BE2C (cell line): ENCODE results near the gene OST4.

ENCODE experiments used
- DNase-seq: peaks from one replicate; pipeline ENCODE4 v3.0.0-alpha.2; 2020
- H3K27me3 ChIP-seq: fragments of 250-450 bp; sonication (Bioruptor Pico); 2 replicates; pipeline ENCODE4 v1.5.1; 2020; ENCODE audit warnings: mild to moderate bottlenecking
- H3K36me3 ChIP-seq: fragments of 250-450 bp; sonication (Bioruptor Pico); 2 replicates; pipeline ENCODE4 v1.5.1; 2020; ENCODE audit warnings: mild to moderate bottlenecking
- H3K4me1 ChIP-seq: fragments of 250-450 bp; sonication (Bioruptor Pico); 2 replicates; pipeline ENCODE4 v1.5.1; 2020
- H3K4me3 ChIP-seq: 2 replicates; pipeline ENCODE4 v1.5.1; 2011; ENCODE audit warnings: low read depth, low read length
- H3K9me3 ChIP-seq: fragments of 250-450 bp; sonication (Bioruptor Pico); 2 replicates; pipeline ENCODE4 v1.5.1; 2020
- TF ChIP-seq, protein P1 (sequence below): IDR thresholded peaks from 2 replicates; pipeline ENCODE4 v1.5.1; 2012; ENCODE audit warnings: mild to moderate bottlenecking, low read depth, low read length

OST4 gene

DNA sequence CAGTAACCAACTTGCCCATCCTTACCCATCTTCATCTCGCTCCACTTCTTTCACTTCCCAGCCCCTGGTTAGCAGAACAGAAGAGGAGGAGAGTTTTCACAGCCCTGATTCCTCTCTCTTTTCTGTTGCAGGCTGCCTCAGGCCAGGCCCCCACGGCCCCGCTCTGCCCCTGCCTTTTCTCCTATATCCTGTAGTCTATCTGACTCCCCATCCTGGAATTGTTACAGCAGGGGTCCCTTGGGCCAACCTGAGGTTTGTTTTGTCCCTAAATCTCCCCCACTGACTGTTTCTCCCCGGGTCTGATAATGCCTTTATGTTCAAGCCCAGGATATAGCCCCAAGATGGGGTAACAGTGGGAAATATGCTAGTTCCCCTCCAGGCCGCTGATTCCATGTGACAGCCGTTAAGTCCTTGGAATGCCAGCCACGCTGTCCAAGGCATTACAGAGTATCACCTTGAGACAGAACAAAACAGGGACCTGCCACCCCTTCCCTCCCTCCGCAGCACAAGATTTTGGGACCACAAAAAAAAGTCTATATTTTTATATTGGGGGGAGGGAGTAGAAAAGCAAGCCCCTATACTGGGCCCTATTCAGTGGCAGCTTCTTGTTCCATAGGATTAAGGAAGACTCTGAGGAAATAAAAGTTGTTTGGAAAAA lies 1.4 kb downstream of the OST4 start:
- Histone ChIP-seq H3K4me1 (peaks cover 17% of the 10 kb centered on the region), H3K9me3 (no peaks in the 10 kb centered on the region), H3K4me3 (peak overlapping the region; percentile 99), H3K36me3 (peaks cover 20% of the 10 kb centered on the region), H3K27me3 (no peaks in the 10 kb centered on the region)
- TF ChIP-seq, protein P1, sequence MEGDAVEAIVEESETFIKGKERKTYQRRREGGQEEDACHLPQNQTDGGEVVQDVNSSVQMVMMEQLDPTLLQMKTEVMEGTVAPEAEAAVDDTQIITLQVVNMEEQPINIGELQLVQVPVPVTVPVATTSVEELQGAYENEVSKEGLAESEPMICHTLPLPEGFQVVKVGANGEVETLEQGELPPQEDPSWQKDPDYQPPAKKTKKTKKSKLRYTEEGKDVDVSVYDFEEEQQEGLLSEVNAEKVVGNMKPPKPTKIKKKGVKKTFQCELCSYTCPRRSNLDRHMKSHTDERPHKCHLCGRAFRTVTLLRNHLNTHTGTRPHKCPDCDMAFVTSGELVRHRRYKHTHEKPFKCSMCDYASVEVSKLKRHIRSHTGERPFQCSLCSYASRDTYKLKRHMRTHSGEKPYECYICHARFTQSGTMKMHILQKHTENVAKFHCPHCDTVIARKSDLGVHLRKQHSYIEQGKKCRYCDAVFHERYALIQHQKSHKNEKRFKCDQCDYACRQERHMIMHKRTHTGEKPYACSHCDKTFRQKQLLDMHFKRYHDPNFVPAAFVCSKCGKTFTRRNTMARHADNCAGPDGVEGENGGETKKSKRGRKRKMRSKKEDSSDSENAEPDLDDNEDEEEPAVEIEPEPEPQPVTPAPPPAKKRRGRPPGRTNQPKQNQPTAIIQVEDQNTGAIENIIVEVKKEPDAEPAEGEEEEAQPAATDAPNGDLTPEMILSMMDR = no peak
- no peak for DNase-seq

DNA sequence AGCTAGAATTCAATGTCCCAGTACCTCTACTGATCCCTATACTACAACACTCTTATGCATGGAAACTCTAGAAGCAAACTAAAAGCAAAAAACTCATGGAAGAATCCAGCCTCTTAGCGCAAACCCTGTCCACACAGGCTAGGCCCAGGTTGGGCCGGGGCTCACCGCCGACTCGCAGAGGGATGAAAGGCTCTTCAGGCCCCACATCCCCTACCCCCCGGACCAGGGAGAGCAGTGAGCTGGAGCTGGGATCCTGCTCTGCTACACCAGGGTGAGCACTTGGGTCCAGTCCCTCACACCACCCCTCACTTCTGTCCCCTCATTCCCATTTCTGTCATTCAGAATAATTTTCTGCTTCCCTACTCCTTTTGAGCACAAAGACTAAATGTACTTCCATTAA lies 2.0 kb downstream of the OST4 start:
- TF ChIP-seq, protein P1 = no peak
- Histone ChIP-seq H3K4me1 (peaks cover 10% of the 10 kb centered on the region), H3K4me3 (no peak overlapping the region), H3K27me3 (no peaks in the 10 kb centered on the region), H3K36me3 (peaks cover 20% of the 10 kb centered on the region), H3K9me3 (no peaks in the 10 kb centered on the region)
- no peak for DNase-seq

DNA sequence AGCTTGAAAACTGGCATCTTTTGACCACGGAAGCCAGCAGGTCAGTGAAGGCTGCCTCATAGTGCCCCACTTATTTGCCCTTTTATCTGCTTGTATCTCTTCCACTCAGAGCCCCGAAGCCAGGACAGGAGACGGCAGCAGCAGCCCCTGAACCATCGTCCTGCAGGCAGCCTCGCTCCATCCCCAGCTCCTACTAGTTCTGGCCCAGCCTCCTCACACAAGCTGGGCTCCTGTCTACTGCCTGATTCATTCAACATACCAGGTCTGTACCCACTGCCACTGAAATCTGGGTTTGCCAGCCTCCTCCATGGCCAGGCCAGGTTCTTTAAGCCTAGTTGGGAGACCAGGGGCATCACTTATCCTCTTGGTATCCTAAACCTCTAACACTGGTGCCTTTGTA lies 4.1 kb downstream of the OST4 start:
- Histone ChIP-seq H3K4me1 (peaks cover 10% of the 10 kb centered on the region), H3K27me3 (no peaks in the 10 kb centered on the region), H3K36me3 (peaks cover 26% of the 10 kb centered on the region), H3K4me3 (no peak overlapping the region), H3K9me3 (no peaks in the 10 kb centered on the region)
- TF ChIP-seq, protein P1 = no peak
- no peak for DNase-seq

DNA sequence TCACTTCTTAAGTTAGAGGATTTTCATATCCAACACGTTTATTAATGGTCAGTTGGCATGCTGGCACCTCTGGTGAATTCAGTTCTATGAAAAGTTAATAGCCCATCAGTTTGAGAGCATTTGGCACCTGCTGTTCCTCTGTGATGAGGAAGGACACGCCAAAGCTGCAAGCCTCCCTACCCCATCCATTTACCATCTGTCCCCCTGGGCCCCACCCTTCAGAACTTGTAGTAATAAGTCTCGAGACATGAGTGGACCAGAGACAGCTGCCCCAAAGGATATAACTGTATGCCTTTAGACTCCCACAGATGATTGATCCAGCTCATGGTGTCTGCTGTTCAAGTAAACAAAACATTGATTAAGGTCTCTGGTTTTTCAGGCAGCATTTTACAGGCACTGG lies 6.3 kb downstream of the OST4 start:
- Histone ChIP-seq H3K27me3 (no peaks in the 10 kb centered on the region), H3K36me3 (peaks cover 27% of the 10 kb centered on the region), H3K4me3 (no peak overlapping the region), H3K4me1 (peaks cover 10% of the 10 kb centered on the region), H3K9me3 (no peaks in the 10 kb centered on the region)
- TF ChIP-seq, protein P1 = no peak
- DNase-seq = no peak

DNA sequence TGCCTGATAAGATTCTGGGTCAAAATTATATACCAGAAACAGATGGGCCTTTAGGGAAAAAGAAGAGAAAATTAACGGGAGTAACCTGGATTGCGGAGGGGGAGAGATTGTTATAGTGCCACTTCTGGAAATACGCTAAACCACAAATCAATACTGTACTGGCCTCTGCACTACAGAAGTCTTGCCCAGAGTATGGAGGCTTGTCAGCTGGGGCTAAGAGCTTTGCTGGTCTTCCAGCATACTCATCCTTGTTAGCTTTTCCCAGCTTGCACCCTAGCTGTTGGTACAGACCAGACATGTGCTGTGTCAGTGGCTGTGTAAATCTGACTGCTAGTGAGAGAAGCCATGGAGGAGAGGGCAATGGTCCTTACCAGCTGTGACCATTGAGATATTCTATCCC lies 11.1 kb downstream of the OST4 start:
- no peak overlapping the region for H3K4me3 ChIP-seq
- H3K36me3 ChIP-seq = peaks cover 25% of the 10 kb centered on the region
- TF ChIP-seq, protein P1 = no peak

DNA sequence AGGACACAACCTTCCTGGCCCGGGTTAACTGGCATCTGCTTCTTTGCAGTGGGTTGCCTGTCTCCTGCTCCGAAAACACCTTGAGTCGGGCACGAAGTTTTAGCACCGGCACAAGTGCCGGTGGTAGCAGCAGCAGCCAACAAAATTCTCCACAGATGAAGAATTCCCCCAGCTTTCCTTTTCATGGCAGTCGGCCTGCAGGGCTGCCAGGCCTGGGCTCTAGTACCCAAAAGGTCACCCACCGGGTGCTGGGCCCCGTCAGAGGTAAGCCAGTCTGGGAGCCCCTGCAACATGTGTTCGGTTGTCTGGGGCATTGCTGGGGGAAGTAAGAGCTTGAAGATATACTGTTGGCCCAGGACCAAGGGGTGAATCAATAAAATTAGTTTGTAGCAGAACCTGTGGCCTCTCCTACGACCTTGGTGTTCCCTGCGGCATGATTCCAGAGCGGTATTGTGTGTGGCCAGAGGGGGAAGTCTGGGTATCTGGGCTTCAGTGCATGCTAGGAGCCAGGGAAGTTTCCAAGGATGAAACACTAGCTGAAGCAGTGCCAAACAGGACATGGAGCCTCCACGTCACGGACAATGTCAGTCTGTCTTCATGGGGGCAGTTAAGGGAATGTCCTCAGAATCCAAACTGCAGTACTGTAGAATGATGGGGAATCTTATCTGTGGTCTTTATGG lies 12.2 kb downstream of the OST4 start:
- peaks cover 13% of the 10 kb centered on the region for H3K4me1 ChIP-seq

More for the DNA sequence above, 11.1 kb downstream of the OST4 start:
- H3K27me3 ChIP-seq = no peaks in the 10 kb centered on the region
- DNase-seq = no peak
- no peaks in the 10 kb centered on the region for H3K9me3 ChIP-seq
- H3K4me1 ChIP-seq = peaks cover 13% of the 10 kb centered on the region

More for the DNA sequence above, 12.2 kb downstream of the OST4 start:
- DNase-seq = peak; percentile 39
- Histone ChIP-seq H3K27me3 (no peaks in the 10 kb centered on the region), H3K36me3 (peaks cover 32% of the 10 kb centered on the region), H3K4me3 (no peak overlapping the region), H3K9me3 (no peaks in the 10 kb centered on the region)
- TF ChIP-seq, protein P1 = no peak
